GM13976 (cell line): Measurements from ENCODE around the gene APRT.

Experiments
- DNase-seq: peaks from one replicate; pipeline ENCODE4 v3.0.0; 2012; ENCODE audit warnings: low spot score
- in situ Hi-C: fragments of 300-500 bp; cut with MboI; formaldehyde crosslinking; loops from one replicate; pipeline ENCODE4 v1.12.0; 2022; ENCODE audit warnings: low sequenced_read_pairs, mixed read lengths, inconsistent platforms; ENCODE audit not compliant: unreplicated experiment
- TF ChIP-seq, protein P1 (sequence below): IDR thresholded peaks from 2 replicates; pipeline ENCODE4 v1.5.1; 2012; ENCODE audit warnings: borderline replicate concordance, mild to moderate bottlenecking; ENCODE audit not compliant: insufficient read depth; ENCODE audit errors: extremely low read depth, missing control alignments, control extremely low read depth

Gene APRT

DNA sequence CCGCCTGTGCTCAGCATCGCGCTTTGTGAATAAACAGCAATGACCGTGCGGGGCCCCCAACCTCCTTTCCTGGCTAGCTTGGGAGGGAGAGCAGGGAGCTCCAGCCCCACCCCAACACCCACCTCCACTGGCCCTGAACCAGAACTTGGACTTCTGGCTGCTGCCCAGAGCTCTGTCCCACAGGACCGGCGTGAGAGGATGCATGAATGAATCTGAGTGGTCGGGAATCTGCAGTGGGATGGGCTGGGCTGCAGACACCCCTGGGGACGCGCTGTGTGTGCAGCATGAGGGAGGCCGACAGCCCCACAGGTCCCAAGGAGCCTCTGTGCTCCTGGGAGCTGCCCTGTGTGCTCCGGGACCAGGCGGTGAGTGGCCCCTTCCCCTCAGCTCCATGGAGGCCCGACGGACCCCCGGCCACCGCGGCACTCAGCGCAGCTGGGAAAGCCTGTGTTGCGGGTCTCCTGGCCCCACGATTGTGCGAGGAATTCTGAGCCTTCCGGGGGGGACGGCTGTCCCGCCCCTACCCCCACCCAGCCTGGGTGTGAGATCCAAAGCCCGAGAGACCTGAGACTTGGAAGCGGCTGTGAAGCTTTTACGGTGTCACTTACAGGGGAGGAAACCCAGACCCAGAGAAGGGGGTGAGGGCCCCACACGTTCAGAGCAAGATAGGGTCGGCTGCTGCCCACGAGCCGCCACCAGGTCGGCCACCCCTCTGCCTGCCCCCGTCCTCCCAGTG, 32.2 kb downstream of the APRT start:
- TF ChIP-seq, protein P1, sequence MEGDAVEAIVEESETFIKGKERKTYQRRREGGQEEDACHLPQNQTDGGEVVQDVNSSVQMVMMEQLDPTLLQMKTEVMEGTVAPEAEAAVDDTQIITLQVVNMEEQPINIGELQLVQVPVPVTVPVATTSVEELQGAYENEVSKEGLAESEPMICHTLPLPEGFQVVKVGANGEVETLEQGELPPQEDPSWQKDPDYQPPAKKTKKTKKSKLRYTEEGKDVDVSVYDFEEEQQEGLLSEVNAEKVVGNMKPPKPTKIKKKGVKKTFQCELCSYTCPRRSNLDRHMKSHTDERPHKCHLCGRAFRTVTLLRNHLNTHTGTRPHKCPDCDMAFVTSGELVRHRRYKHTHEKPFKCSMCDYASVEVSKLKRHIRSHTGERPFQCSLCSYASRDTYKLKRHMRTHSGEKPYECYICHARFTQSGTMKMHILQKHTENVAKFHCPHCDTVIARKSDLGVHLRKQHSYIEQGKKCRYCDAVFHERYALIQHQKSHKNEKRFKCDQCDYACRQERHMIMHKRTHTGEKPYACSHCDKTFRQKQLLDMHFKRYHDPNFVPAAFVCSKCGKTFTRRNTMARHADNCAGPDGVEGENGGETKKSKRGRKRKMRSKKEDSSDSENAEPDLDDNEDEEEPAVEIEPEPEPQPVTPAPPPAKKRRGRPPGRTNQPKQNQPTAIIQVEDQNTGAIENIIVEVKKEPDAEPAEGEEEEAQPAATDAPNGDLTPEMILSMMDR: no peak
- in situ Hi-C loops: no loop called here
- no peak for DNase-seq

DNA sequence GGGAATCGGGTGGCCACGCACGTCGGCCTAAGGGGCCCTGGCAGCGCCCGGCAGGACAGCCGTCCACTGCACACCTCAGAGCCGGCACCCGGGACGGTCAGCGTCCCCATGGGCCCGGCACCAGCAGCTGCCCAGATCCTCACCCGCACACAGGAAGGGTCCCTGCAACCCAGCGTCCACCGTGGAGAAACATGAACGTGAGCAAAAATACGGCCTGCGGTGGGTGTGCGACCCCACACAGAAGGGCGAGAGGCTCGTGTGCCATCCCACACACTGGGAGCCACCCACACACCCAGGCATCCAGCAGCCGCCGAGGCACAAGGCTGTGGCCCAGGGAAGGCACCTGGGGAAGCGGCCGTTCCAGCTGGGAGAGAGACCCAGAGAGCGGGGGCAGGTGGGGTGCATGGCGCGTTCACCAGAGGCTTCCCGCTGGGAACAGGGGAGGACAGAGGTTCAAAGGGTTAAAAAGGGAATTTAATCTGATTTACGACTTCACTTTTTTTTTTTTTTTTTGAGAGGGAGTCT, 33.1 kb downstream of the APRT start:
- no peak for DNase-seq
- TF ChIP-seq, protein P1: no peak
- in situ Hi-C loops: no loop called here

DNA sequence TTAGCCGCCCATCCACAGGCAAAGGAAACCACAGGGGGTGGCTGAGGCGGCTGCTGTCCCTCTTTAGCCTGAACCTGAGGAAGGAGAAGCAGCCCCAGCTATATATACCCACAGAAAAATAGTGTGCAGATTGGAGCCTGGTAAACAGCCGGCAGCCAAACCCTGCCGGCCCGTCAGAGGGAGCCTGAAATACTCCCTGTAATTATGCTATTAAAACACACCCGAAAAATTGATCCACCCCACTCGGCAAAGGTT, 33.5 kb downstream of the APRT start:
- in situ Hi-C loops: no loop called here
- TF ChIP-seq, protein P1: no peak
- DNase-seq: no peak

DNA sequence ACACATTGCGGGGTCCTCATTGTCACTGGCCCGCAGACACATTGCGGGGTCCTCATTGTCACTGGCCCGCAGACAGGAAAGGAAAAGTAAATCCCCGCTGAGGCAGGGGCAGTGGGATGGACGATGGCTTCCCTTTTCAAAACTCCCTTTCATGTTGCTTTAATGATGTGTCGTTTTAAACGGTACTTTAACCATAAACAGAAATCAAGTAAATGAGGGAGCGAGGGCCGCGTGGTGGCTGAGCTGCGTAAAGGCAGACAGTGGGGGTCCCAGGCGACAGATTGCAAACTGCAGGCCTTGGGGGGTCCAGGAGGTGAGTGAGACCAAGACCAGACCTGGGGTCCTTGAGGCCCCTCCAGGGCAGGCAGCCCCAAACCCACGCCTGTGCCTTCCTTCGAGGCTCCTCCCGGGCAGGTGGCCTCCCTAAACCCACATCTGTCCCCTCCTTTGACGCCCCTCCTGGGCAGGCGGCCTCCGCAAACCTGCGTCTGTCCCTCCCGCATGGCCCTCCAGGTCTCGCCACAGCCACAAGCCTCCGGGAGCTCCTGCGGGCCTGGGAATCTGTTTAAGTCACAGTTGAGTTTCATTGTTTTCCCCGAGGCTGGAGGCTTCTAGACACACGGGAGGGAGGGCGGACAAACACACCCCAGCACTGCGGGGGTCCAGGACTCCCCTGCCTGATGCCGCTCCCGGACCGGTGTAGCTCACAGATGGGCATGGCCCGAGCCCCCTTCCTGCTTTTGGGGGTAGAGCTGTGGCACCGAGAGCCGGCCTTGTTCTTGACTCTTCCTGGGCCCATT, 34.1 kb downstream of the APRT start:
- no peak for DNase-seq
- TF ChIP-seq, protein P1: no peak
- in situ Hi-C loops: no loop called here

DNA sequence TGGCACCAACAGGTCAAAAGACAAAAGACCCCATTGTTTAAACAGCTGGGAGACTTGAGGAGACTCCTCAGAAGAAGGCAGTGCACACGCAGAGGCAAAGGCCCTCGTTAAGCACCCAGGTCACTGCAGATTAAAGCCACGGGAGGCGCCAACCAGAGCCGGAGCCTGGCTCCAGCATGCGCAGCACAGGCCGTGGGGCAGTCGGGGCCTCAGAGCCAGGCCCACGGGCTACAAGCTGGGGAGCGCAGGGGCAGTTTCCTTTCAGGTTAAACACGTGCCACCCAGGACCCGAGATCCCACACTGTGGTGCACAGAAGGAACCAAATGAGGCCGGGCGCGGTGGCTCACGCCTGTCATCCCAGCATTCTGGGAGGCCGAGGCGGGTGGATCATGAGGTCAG, 35.9 kb downstream of the APRT start:
- DNase-seq: no peak
- TF ChIP-seq, protein P1: no peak
- in situ Hi-C loops: no loop called here

DNA sequence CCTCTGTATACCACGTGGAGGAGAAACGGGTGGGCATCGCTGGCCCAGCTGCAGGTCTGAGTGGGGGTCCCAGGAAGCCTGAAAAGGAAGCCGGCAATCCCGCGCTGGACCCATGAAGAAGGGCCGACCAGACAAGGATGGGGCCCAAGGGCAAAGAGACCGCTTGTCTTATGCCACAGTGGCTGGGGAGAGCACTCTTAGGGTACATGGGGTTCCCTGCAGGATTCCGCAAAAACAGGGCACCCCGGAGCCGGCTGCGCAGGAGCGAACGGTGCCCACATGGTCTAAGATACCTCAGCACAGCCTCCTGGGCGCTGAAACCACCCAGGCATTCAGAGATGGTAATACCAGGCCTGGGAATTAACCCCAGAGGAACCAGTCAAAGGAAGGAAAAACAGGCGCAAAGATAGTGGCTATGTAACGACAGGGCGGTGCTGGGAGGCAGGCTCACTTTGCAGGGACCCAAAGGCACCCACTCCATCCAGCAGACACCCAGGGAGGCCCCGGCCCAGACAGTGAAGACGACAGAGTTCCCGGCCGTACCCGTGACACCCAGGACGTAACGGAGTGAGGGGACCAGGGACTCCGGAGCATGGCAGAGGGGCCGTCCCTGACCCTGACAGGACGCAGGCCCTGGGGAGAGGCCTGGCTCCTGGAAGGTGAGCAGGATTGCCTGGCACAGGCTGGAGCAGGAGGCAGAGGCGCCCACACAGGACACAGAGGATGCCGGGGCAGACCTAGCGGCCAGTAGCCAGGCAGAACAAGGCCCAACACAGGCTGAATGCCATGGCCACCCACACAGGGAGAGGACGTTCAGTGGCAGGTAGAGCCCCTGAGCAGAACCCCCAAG, 37.0 kb downstream of the APRT start:
- in situ Hi-C loops: no loop called here
- TF ChIP-seq, protein P1: no peak
- no peak for DNase-seq
